Measurements from ENCODE around the gene NAALADL2. TPM values are rescaled to one million over a fixed set of nuclear protein-coding genes. Genes with fewer than 3 reads are reported as not detected.

NAALADL2 gene
- total and polyA plus RNA-seq, 2 donors (not counting 3 experiments of a cell fraction or from before 2014, with no cell fraction given): 1.1 to 4.0 TPM

DNA sequence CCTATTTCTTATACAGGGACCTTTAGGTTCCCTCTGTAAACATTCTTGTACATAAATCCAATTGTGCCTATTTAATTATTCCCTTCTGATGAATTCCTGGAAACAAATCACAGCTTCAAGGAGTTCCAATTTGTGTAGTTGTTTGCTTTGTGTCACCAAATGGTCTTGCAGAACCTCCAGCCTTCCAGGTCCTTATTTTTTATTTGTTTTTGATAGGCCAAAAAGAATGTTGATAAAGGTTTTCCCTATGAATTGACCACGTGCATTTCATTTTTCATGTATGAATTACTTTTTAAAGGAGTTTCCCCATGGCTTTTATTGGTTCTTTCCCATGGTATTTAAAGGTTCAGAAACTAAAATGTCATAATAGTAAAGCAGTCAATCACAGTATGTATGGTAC lies 243.0 kb downstream of the NAALADL2 start:
- TF ChIP-seq GATA2 (IDR thresholded peaks at IDR 0.05; ENCODE audit: insufficient read depth, insufficient read length, low read depth, low read length) (no peak), POLR2A (IDR thresholded peaks at IDR 0.05; ENCODE audit: low read depth, low read length) (no peak), MYC (IDR thresholded peaks at IDR 0.05; ENCODE audit: low read depth, low read length) (no peak), EZH2 (IDR thresholded peaks at IDR 0.05; ENCODE audit: borderline replicate concordance, low read depth, low read length, severe bottlenecking) (no peak)
- TF ChIP-seq, protein P1, sequence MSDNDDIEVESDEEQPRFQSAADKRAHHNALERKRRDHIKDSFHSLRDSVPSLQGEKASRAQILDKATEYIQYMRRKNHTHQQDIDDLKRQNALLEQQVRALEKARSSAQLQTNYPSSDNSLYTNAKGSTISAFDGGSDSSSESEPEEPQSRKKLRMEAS (IDR thresholded peaks at IDR 0.05; ENCODE audit: insufficient read depth, insufficient read length): no peak
- Histone ChIP-seq H3K9ac (replicated peaks; ENCODE audit: extremely low read depth, insufficient read depth, low read length) (no peak overlapping the region), H3K27ac (ENCODE audit: insufficient read depth, low read depth, low read length) (no peak overlapping the region), H3K79me2 (ENCODE audit: control insufficient read depth, insufficient read depth, low read length) (no peaks in the 10 kb centered on the region), H2AFZ (ENCODE audit: low read depth, low read length) (no peak overlapping the region), H3K9me1 (replicated peaks; ENCODE audit: control insufficient read depth, extremely low read depth, insufficient read depth, low read length) (no peaks in the 10 kb centered on the region), H3K36me3 (ENCODE audit: control insufficient read depth in 2 of 2, extremely low read depth in 1 of 2, insufficient read depth in 2 of 2, low read length in 2 of 2) (no peaks in the 10 kb centered on the region), H3K4me1 (ENCODE audit: control insufficient read depth, extremely low read depth, insufficient read depth, low read length) (no peaks in the 10 kb centered on the region), H3K9me3 (replicated peaks; ENCODE audit: control insufficient read depth, insufficient read depth, low read length) (no peaks in the 10 kb centered on the region), H3K27me3 (ENCODE audit: control insufficient read depth in 2 of 2, insufficient read depth in 2 of 2, low read length in 2 of 2) (no peaks in the 10 kb centered on the region), H3K4me3 (replicated peaks in 1 of 3; ENCODE audit: insufficient read depth in 1 of 3, low read depth in 1 of 3, low read length in 3 of 3) (no peak overlapping the region), H4K20me1 (replicated peaks; ENCODE audit: control insufficient read depth, extremely low read depth, insufficient read depth, low read length) (no peaks in the 10 kb centered on the region), H3K4me2 (ENCODE audit: insufficient read depth, low read length) (no peak overlapping the region)
- ChIA-PET CTCF (interaction anchor here (1.7 kb wide), 1 partner anchor 11 kb away, joined by 5 read pairs; no protein-coding TSS in a partner anchor), POLR2A (no interaction called here)
- no TSS peak for BruUV-seq (replicated peaks)
- intact Hi-C loops (cut with micrococcal nuclease): no loop called here
- dilution Hi-C loops (cut with MboI; ENCODE audit: extremely low pct_ligation_motif_present, low sequenced_read_pairs): no loop called here
- FAIRE-seq (no peak), DNase-seq (ENCODE audit: low read depth, low spot score) (no peak)

DNA sequence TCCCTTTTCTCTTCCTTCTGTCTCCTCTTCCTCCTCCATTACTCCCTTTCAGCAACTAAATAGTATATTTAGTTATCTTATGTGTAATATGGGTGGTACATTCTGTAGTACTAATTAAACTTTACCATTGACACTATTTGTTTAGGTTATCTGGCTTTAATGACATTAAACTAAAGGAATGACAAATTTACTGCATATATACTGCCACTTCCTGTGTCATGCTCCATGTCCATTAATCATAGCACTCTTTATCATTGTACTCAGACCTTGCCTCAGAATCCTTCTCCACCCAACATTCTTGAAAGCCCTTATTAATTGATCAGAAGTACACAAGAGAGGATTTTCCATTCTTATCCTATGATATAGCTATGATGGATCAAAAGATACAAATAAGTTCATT lies 244.2 kb downstream of the NAALADL2 start:
- H4K20me1 ChIP-seq (replicated peaks; ENCODE audit: control insufficient read depth, extremely low read depth, insufficient read depth, low read length): no peaks in the 10 kb centered on the region
- dilution Hi-C loops (cut with MboI; ENCODE audit: extremely low pct_ligation_motif_present, low sequenced_read_pairs): no loop called here
- intact Hi-C loops (cut with micrococcal nuclease): no loop called here
- no peak overlapping the region for H3K9ac ChIP-seq (replicated peaks; ENCODE audit: extremely low read depth, insufficient read depth, low read length)
- ChIA-PET CTCF (no interaction called here), POLR2A (no interaction called here)
- H3K27ac ChIP-seq (ENCODE audit: insufficient read depth, low read depth, low read length): no peak overlapping the region
- H3K9me3 ChIP-seq (replicated peaks; ENCODE audit: control insufficient read depth, insufficient read depth, low read length): no peaks in the 10 kb centered on the region
- H3K79me2 ChIP-seq (ENCODE audit: control insufficient read depth, insufficient read depth, low read length): no peaks in the 10 kb centered on the region
- H3K4me2 ChIP-seq (ENCODE audit: insufficient read depth, low read length): no peak overlapping the region
- no TSS peak for BruUV-seq (replicated peaks)
- H3K9me1 ChIP-seq (replicated peaks; ENCODE audit: control insufficient read depth, extremely low read depth, insufficient read depth, low read length): no peaks in the 10 kb centered on the region
- no peaks in the 10 kb centered on the region for H3K27me3 ChIP-seq (ENCODE audit: control insufficient read depth in 2 of 2, insufficient read depth in 2 of 2, low read length in 2 of 2)
- H3K4me3 ChIP-seq (replicated peaks in 1 of 3; ENCODE audit: insufficient read depth in 1 of 3, low read depth in 1 of 3, low read length in 3 of 3): no peak overlapping the region
- FAIRE-seq: no peak
- TF ChIP-seq, protein P2, sequence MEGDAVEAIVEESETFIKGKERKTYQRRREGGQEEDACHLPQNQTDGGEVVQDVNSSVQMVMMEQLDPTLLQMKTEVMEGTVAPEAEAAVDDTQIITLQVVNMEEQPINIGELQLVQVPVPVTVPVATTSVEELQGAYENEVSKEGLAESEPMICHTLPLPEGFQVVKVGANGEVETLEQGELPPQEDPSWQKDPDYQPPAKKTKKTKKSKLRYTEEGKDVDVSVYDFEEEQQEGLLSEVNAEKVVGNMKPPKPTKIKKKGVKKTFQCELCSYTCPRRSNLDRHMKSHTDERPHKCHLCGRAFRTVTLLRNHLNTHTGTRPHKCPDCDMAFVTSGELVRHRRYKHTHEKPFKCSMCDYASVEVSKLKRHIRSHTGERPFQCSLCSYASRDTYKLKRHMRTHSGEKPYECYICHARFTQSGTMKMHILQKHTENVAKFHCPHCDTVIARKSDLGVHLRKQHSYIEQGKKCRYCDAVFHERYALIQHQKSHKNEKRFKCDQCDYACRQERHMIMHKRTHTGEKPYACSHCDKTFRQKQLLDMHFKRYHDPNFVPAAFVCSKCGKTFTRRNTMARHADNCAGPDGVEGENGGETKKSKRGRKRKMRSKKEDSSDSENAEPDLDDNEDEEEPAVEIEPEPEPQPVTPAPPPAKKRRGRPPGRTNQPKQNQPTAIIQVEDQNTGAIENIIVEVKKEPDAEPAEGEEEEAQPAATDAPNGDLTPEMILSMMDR (IDR thresholded peaks at IDR 0.05; ENCODE audit: extremely low read depth in 1 of 2, insufficient read depth in 1 of 2, low read depth in 1 of 2, low read length in 2 of 2): no peak
- TF ChIP-seq JUN (IDR thresholded peaks at IDR 0.05; ENCODE audit: borderline replicate concordance, insufficient read depth, insufficient read length, low read depth): no peak
- TF ChIP-seq MYC (IDR thresholded peaks at IDR 0.05; ENCODE audit: low read depth, low read length): no peak
- TF ChIP-seq, protein P1 (IDR thresholded peaks at IDR 0.05; ENCODE audit: insufficient read depth, insufficient read length): no peak
- TF ChIP-seq EZH2 (IDR thresholded peaks at IDR 0.05; ENCODE audit: borderline replicate concordance, low read depth, low read length, severe bottlenecking): no peak
- no peak for TF ChIP-seq POLR2AphosphoS5 (IDR thresholded peaks at IDR 0.05; ENCODE audit: insufficient read depth, low read depth, low read length)
- TF ChIP-seq FOS (IDR thresholded peaks at IDR 0.05; ENCODE audit: borderline replicate concordance, insufficient read depth, low read length): no peak
- no peak for TF ChIP-seq GATA2 (IDR thresholded peaks at IDR 0.05; ENCODE audit: insufficient read depth, insufficient read length, low read depth, low read length)
- TF ChIP-seq POLR2A (IDR thresholded peaks at IDR 0.05; ENCODE audit: low read depth, low read length): no peak
- no peak for DNase-seq (ENCODE audit: low read depth, low spot score)
- H3K4me1 ChIP-seq (ENCODE audit: control insufficient read depth, extremely low read depth, insufficient read depth, low read length): no peaks in the 10 kb centered on the region
- H2AFZ ChIP-seq (ENCODE audit: low read depth, low read length): no peak overlapping the region
- no peaks in the 10 kb centered on the region for H3K36me3 ChIP-seq (ENCODE audit: control insufficient read depth in 2 of 2, extremely low read depth in 1 of 2, insufficient read depth in 2 of 2, low read length in 2 of 2)

Data from endothelial cell of umbilical vein (primary cell).